NCI-H2107 treated with DMSO at 0.1 percent for 48 hours (cell line): ENCODE data around the gene KLRK1.
"Not testable (repeated sequence)": the region's sequence is repeated elsewhere in the genome, so short reads cannot be mapped to it uniquely, and the experiment has no call there.

ENCODE experiments used
- DNase-seq: peaks from one replicate; lab custom pipeline; 2025; ENCODE audit not compliant: unreplicated experiment; lab: John Stamatoyannopoulos, UW

Gene KLRK1

GRCh38 chr12:10389904-10390303 lies at the start of gene KLRK1:
KLRK1 (minus strand) TSS chr12:10390041; CDS start chr12:10388810, 1,231 bp downstream.
- no peak for DNase-seq

GRCh38 chr12:10437601-10438000 lies 47.8 kb upstream of the KLRK1 start:
- not testable (repeated sequence) for DNase-seq

GRCh38 chr12:10435816-10436215 lies 46.0 kb upstream of the KLRK1 start, which contains the start of gene KLRC2:
KLRC2 (minus strand) TSS chr12:10436010; CDS start chr12:10435986, 24 bp downstream.
- DNase-seq, result not testable (repeated sequence)

- DNase-seq, result not testable (repeated sequence)
These were observed 40.8 kb upstream of the KLRK1 start for GRCh38 chr12:10430623-10431022.

- not testable (repeated sequence) for DNase-seq
These were observed 36.1 kb upstream of the KLRK1 start for GRCh38 chr12:10425938-10426337.

- DNase-seq, result not testable (repeated sequence)
These were observed 34.5 kb upstream of the KLRK1 start for GRCh38 chr12:10424260-10424899.

GRCh38 chr12:10422159-10422558 lies 32.3 kb upstream of the KLRK1 start:
- not testable (repeated sequence) for DNase-seq

GRCh38 chr12:10420334-10420733 lies 30.5 kb upstream of the KLRK1 start, which contains the start of gene KLRC3:
KLRC3 (minus strand) TSS chr12:10420595; CDS start chr12:10420550, 45 bp downstream.
- not testable (repeated sequence) for DNase-seq

GRCh38 chr12:10409392-10409791 lies 19.6 kb upstream of the KLRK1 start, which contains the start of gene KLRC4:
KLRC4 (minus strand) TSS chr12:10409757; CDS start chr12:10409575, 182 bp downstream.
- DNase-seq, result peak; percentile 50

- no peak for DNase-seq
These were observed 19.0 kb upstream of the KLRK1 start for GRCh38 chr12:10408842-10409241.

GRCh38 chr12:10406725-10407124 lies 16.9 kb upstream of the KLRK1 start:
- DNase-seq, result no peak

- DNase-seq, result no peak
These were observed 15.5 kb upstream of the KLRK1 start for GRCh38 chr12:10405294-10405693.

- DNase-seq, result no peak
These were observed 15.0 kb upstream of the KLRK1 start for GRCh38 chr12:10404798-10405197.

- DNase-seq, result no peak
These were observed 11.0 kb upstream of the KLRK1 start for GRCh38 chr12:10400829-10401228.

GRCh38 chr12:10398168-10398567 lies 8.3 kb upstream of the KLRK1 start:
- no peak for DNase-seq

GRCh38 chr12:10397296-10397695 lies 7.5 kb upstream of the KLRK1 start:
- DNase-seq, result no peak

GRCh38 chr12:10396176-10396575 lies 6.3 kb upstream of the KLRK1 start:
- not testable (repeated sequence) for DNase-seq

GRCh38 chr12:10395390-10395998 lies 5.7 kb upstream of the KLRK1 start:
- peak; percentile 53 for DNase-seq

GRCh38 chr12:10394531-10395152 lies 4.8 kb upstream of the KLRK1 start:
- not testable (repeated sequence) for DNase-seq

GRCh38 chr12:10393291-10393690 lies 3.5 kb upstream of the KLRK1 start:
- no peak for DNase-seq

- peak; percentile 53 for DNase-seq
These were observed 2.6 kb upstream of the KLRK1 start for GRCh38 chr12:10392394-10392930.

GRCh38 chr12:10390991-10391390 lies 1.1 kb upstream of the KLRK1 start:
- not testable (repeated sequence) for DNase-seq
